Mesothelial cell of epicardium (in vitro differentiated cells): Measurements from ENCODE around the gene IQGAP3. TPM values are rescaled to one million over a fixed set of nuclear protein-coding genes. Genes with fewer than 3 reads are reported as not detected.

Source experiments
- DNase-seq, 2 experiments: peaks; one replicate each; pipeline ENCODE4 v3.0.0; 2021; ENCODE audit warnings: low spot score in 2 of 2; ENCODE audit not compliant: unreplicated experiment in 2 of 2
- H3K27ac Mint-ChIP-seq: 2 replicates; pipeline ENCODE4 v1.8.0; 2021; ENCODE audit warnings: mixed read lengths
- H3K27me3 Mint-ChIP-seq: 2 replicates; pipeline ENCODE4 v1.8.0; 2021; ENCODE audit warnings: low read depth, mixed read lengths
- H3K36me3 Mint-ChIP-seq: 2 replicates; pipeline ENCODE4 v1.8.0; 2021; ENCODE audit warnings: mixed read lengths
- H3K4me1 Mint-ChIP-seq: 2 replicates; pipeline ENCODE4 v1.8.0; 2021; ENCODE audit warnings: mixed read lengths
- H3K4me3 Mint-ChIP-seq: 2 replicates; pipeline ENCODE4 v1.8.0; 2021; ENCODE audit warnings: mild to moderate bottlenecking, moderate library complexity, mixed read lengths
- H3K9me3 Mint-ChIP-seq: 2 replicates; pipeline ENCODE4 v1.8.0; 2021; ENCODE audit warnings: mixed read lengths
- total RNA-seq: library from RNA; stranded (reverse); gene quantifications from 3 replicates; pipeline ENCODE4 v1.2.1, GENCODE V29; 2021
- TF ChIP-seq, protein P1 (sequence below): fragments of 200-600 bp; sonication (generic); IDR thresholded peaks from one replicate; pipeline ENCODE4 v1.5.0; 2021; ENCODE audit warnings: antibody characterized with exemption; ENCODE audit not compliant: unreplicated experiment

IQGAP3 gene
- total RNA-seq, 1 donor from 2014 or later = 17.6 TPM

GRCh38 chr1:156549831-156550230 lies 22.5 kb downstream of the IQGAP3 start:
- no peak for DNase-seq
- Mint-ChIP-seq H3K27me3 (no peaks in the 10 kb centered on the region), H3K4me3 (no peak overlapping the region), H3K36me3 (peaks cover 5% of the 10 kb centered on the region), H3K4me1 (no peaks in the 10 kb centered on the region), H3K9me3 (no peaks in the 10 kb centered on the region), H3K27ac (no peak overlapping the region)
- TF ChIP-seq, protein P1, sequence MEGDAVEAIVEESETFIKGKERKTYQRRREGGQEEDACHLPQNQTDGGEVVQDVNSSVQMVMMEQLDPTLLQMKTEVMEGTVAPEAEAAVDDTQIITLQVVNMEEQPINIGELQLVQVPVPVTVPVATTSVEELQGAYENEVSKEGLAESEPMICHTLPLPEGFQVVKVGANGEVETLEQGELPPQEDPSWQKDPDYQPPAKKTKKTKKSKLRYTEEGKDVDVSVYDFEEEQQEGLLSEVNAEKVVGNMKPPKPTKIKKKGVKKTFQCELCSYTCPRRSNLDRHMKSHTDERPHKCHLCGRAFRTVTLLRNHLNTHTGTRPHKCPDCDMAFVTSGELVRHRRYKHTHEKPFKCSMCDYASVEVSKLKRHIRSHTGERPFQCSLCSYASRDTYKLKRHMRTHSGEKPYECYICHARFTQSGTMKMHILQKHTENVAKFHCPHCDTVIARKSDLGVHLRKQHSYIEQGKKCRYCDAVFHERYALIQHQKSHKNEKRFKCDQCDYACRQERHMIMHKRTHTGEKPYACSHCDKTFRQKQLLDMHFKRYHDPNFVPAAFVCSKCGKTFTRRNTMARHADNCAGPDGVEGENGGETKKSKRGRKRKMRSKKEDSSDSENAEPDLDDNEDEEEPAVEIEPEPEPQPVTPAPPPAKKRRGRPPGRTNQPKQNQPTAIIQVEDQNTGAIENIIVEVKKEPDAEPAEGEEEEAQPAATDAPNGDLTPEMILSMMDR = no peak

DNA sequence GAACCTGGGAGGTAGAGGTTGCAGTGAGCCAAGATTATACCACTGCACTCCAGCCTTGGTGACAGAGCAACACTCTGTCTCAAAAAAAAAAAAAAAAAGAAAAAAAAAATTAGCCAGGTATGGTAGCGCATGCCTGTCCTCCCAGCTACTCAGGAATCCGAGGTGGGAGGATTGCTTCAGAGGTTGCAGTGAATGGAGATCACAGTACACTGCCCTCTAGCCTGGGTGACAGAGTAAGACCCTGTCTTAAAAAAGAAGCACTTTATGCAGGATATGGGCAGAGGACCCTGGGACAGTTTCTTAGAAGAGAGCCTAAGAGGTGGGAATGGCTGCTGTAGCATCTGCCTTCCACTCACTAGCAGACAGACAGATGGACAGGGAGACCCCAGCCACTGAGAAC lies 23.0 kb downstream of the IQGAP3 start:
- Mint-ChIP-seq H3K36me3 (peaks cover 4% of the 10 kb centered on the region), H3K27me3 (no peaks in the 10 kb centered on the region), H3K4me1 (no peaks in the 10 kb centered on the region), H3K9me3 (no peaks in the 10 kb centered on the region), H3K27ac (no peak overlapping the region), H3K4me3 (no peak overlapping the region)
- DNase-seq = no peak
- TF ChIP-seq, protein P1 = no peak

GRCh38 chr1:156547982-156548381 lies 24.4 kb downstream of the IQGAP3 start:
- Mint-ChIP-seq H3K4me3 (no peak overlapping the region), H3K9me3 (no peaks in the 10 kb centered on the region), H3K27me3 (no peaks in the 10 kb centered on the region), H3K27ac (no peak overlapping the region), H3K4me1 (peaks cover 5% of the 10 kb centered on the region), H3K36me3 (peaks cover 2% of the 10 kb centered on the region)
- DNase-seq = no peak
- TF ChIP-seq, protein P1 = no peak

DNA sequence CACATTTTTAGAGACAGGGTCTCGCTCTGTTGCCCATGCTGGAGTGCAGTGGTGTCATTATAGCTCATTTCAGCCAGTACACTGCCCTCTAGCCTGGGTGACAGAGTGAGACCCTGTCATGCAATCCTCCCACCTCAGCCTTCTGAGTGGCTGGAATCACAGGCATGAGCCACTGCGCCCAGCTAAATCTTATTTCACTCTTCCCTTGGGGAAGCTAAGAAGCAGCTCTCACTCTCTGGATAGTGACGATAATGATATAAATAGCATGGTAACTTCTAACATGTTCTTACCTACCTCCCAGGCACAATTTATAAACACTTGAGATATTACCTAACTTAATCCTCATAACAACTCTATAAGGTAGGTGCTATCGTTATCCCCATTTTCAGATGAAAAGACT lies 24.9 kb downstream of the IQGAP3 start:
- H3K4me3 Mint-ChIP-seq = no peak overlapping the region
- peaks cover 2% of the 10 kb centered on the region for H3K36me3 Mint-ChIP-seq
- H3K9me3 Mint-ChIP-seq = no peaks in the 10 kb centered on the region
- H3K27ac Mint-ChIP-seq = no peak overlapping the region
- TF ChIP-seq, protein P1 = no peak
- DNase-seq = no peak
- no peaks in the 10 kb centered on the region for H3K27me3 Mint-ChIP-seq
- H3K4me1 Mint-ChIP-seq = peaks cover 7% of the 10 kb centered on the region

DNA sequence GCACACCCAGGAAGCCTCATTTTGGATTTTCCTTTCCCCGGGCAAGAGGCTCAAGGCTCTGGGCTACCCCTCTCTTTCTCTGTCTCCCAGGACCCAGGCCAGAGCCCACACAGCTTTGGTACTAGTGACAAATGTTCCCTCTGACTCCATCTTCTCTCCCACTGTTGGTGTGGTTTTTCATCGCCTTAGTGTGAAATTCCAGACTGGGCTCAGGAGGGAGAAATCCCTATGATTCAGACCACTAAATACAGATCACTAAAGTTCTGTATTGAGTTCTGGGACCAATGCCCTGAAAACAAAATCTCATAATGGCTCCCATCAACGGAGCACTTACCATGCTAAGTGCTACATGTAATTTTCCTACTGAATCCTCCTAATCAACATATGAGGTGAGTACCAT lies 26.1 kb downstream of the IQGAP3 start:
- Mint-ChIP-seq H3K9me3 (no peaks in the 10 kb centered on the region), H3K27me3 (no peaks in the 10 kb centered on the region), H3K4me1 (peaks cover 7% of the 10 kb centered on the region), H3K4me3 (no peak overlapping the region), H3K27ac (no peak overlapping the region), H3K36me3 (no peaks in the 10 kb centered on the region)
- TF ChIP-seq, protein P1 = no peak
- no peak for DNase-seq

DNA sequence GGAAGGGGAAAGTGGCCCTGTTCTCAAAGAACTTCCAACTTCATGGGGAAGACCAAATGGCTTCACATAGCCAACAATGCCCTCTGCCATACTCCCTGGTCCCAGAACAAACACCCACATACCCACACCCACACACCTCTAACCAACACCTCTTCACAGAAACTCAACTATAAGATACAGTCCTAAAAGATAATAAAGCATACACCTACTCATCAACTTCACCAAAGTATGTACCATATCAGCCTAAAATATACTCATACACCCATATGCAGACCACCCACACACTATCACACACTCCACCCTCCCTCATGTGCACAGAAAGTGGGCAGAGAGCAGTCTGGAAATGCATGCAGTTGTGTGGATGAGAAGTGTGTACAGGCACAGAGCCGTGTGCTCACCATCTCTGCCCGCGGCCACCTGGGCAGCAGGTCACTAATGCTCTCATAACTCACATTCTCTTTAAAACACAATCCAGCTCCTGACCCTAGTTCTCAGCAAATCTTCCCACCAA lies 27.7 kb downstream of the IQGAP3 start:
- DNase-seq = no peak
- Mint-ChIP-seq H3K4me3 (no peak overlapping the region), H3K4me1 (peaks cover 7% of the 10 kb centered on the region), H3K27ac (no peak overlapping the region), H3K9me3 (no peaks in the 10 kb centered on the region), H3K27me3 (no peaks in the 10 kb centered on the region), H3K36me3 (peaks cover 2% of the 10 kb centered on the region)
- TF ChIP-seq, protein P1 = no peak
